Osteoblast (primary cell): ENCODE measurements around the gene ASGR1. TPM values are rescaled to one million over a fixed set of nuclear protein-coding genes. Genes with fewer than 3 reads are reported as not detected.
"Not testable (repeated sequence)": the region's sequence is repeated elsewhere in the genome, so short reads cannot be mapped to it uniquely, and the experiment has no call there.

Experiments
- DNase-seq: peaks from one replicate; pipeline ENCODE4 v3.0.0; 2011; ENCODE audit warnings: low spot score, mixed read lengths; ENCODE audit not compliant: insufficient read length; ENCODE audit errors: missing footprints
- H2AFZ ChIP-seq: 2 replicates; pipeline ENCODE4 v1.6.0; 2011; ENCODE audit warnings: mild to moderate bottlenecking, low read length
- H3K27ac ChIP-seq: 2 replicates; pipeline ENCODE4 v1.5.1; 2011; ENCODE audit warnings: mild to moderate bottlenecking, low read depth, low read length, moderate library complexity
- H3K27me3 ChIP-seq: 2 replicates; pipeline ENCODE4 v1.6.0; 2012; ENCODE audit warnings: mild to moderate bottlenecking, control low read depth, inconsistent platforms, low read length, moderate library complexity; ENCODE audit not compliant: insufficient read depth
- H3K36me3 ChIP-seq: 2 replicates; pipeline ENCODE4 v1.5.1; 2011; ENCODE audit warnings: mild to moderate bottlenecking, low read length, control low read depth, moderate library complexity; ENCODE audit not compliant: insufficient read depth
- H3K4me1 ChIP-seq: 2 replicates; pipeline ENCODE4 v1.5.1; 2011; ENCODE audit warnings: mild to moderate bottlenecking, low read length, control low read depth, moderate library complexity; ENCODE audit not compliant: insufficient read depth
- H3K4me2 ChIP-seq: 2 replicates; pipeline ENCODE4 v1.6.0; 2011; ENCODE audit warnings: mild to moderate bottlenecking, low read length; ENCODE audit not compliant: insufficient read depth
- H3K4me3 ChIP-seq: fragments of 200-600 bp; sonication (generic); 3 replicates; pipeline ENCODE4 v1.5.1; 2012; ENCODE audit warnings: mild to moderate bottlenecking, low read length, inconsistent platforms; ENCODE audit not compliant: insufficient read depth
- H3K79me2 ChIP-seq: 2 replicates; pipeline ENCODE4 v1.6.0; 2012; ENCODE audit warnings: mild to moderate bottlenecking, low read length, control low read depth, inconsistent platforms; ENCODE audit not compliant: insufficient read depth
- H3K9me3 ChIP-seq: 2 replicates; pipeline ENCODE4 v1.5.1; 2011; ENCODE audit warnings: low read depth, low read length, control low read depth
- H4K20me1 ChIP-seq: 2 replicates; pipeline ENCODE4 v1.6.0; 2012; ENCODE audit warnings: mild to moderate bottlenecking, low read length, control low read depth; ENCODE audit not compliant: insufficient read depth
- CTCF ChIP-seq: IDR thresholded peaks from 2 replicates; pipeline ENCODE4 v1.5.1; 2011; ENCODE audit warnings: mild to moderate bottlenecking, low read depth, low read length, moderate library complexity; ENCODE audit errors: extremely low read depth
- total RNA-seq: library from RNA; depleted of rRNA; stranded (reverse); fragments of >200 nt; gene quantifications from 2 replicates; pipeline ENCODE4 v1.2.3, GENCODE V29; 2012

ASGR1 gene
- total RNA-seq, 1 donor = 1.1 TPM

- no peak overlapping the region for H2AFZ ChIP-seq
- H3K4me2 ChIP-seq = no peak overlapping the region
- no peaks in the 10 kb centered on the region for H3K36me3 ChIP-seq
- no peak overlapping the region for H3K27ac ChIP-seq
- H3K4me1 ChIP-seq = no peaks in the 10 kb centered on the region
- TF ChIP-seq CTCF = no peak
- H3K79me2 ChIP-seq = no peaks in the 10 kb centered on the region
- H4K20me1 ChIP-seq = no peaks in the 10 kb centered on the region
- H3K4me3 ChIP-seq = no peak overlapping the region
- H3K27me3 ChIP-seq = peaks cover 4% of the 10 kb centered on the region
- DNase-seq = no peak
- no peaks in the 10 kb centered on the region for H3K9me3 ChIP-seq
Measured at GRCh38 chr17:7130621-7131422, 48.3 kb downstream of the ASGR1 start.

GRCh38 chr17:7129311-7129710 is 49.9 kb downstream of the ASGR1 start:
- Histone ChIP-seq H3K27ac (no peak overlapping the region), H3K4me2 (no peak overlapping the region), H3K4me1 (no peaks in the 10 kb centered on the region), H3K79me2 (no peaks in the 10 kb centered on the region), H3K27me3 (peaks cover 4% of the 10 kb centered on the region), H3K4me3 (no peak overlapping the region), H3K9me3 (no peaks in the 10 kb centered on the region), H2AFZ (no peak overlapping the region), H3K36me3 (no peaks in the 10 kb centered on the region), H4K20me1 (no peaks in the 10 kb centered on the region)
- no peak for TF ChIP-seq CTCF
- DNase-seq = no peak

GRCh38 chr17:7128160-7128559 is 51.0 kb downstream of the ASGR1 start:
- Histone ChIP-seq H3K36me3 (no peaks in the 10 kb centered on the region), H2AFZ (no peak overlapping the region), H3K27me3 (peaks cover 4% of the 10 kb centered on the region), H3K9me3 (no peaks in the 10 kb centered on the region), H3K79me2 (no peaks in the 10 kb centered on the region), H4K20me1 (no peaks in the 10 kb centered on the region), H3K4me1 (no peaks in the 10 kb centered on the region), H3K4me3 (no peak overlapping the region), H3K4me2 (no peak overlapping the region), H3K27ac (no peak overlapping the region)
- no peak for DNase-seq
- no peak for TF ChIP-seq CTCF

- H3K4me2 ChIP-seq, H3K27me3 ChIP-seq, H3K4me1 ChIP-seq, H3K27ac ChIP-seq, H2AFZ ChIP-seq, H3K79me2 ChIP-seq, H3K9me3 ChIP-seq, DNase-seq, H3K36me3 ChIP-seq, H4K20me1 ChIP-seq, H3K4me3 ChIP-seq: not testable (repeated sequence)
Measured at GRCh38 chr17:7127501-7127900, 51.7 kb downstream of the ASGR1 start.

- not testable (repeated sequence) for H4K20me1 ChIP-seq, H3K27me3 ChIP-seq, H3K4me2 ChIP-seq, H2AFZ ChIP-seq, H3K9me3 ChIP-seq, H3K79me2 ChIP-seq, H3K27ac ChIP-seq, DNase-seq, H3K4me3 ChIP-seq, H3K4me1 ChIP-seq, H3K36me3 ChIP-seq
Measured at GRCh38 chr17:7126386-7126785, 52.8 kb downstream of the ASGR1 start.
